Stimulated activated CD4-positive, alpha-beta T cell treated with anti-CD3 and anti-CD28 coated beads, Interleukin-15, amount 100 ng/mL, for 1 hour (primary cell): Measurements from ENCODE around the gene ENPP7.

Experiments used
- DNase-seq, 2 donors: peaks; one replicate each; pipeline ENCODE4 v3.0.0-alpha.2; 2020; ENCODE audit warnings: low read depth in 1 of 2, low spot score in 1 of 2

Gene ENPP7

DNA sequence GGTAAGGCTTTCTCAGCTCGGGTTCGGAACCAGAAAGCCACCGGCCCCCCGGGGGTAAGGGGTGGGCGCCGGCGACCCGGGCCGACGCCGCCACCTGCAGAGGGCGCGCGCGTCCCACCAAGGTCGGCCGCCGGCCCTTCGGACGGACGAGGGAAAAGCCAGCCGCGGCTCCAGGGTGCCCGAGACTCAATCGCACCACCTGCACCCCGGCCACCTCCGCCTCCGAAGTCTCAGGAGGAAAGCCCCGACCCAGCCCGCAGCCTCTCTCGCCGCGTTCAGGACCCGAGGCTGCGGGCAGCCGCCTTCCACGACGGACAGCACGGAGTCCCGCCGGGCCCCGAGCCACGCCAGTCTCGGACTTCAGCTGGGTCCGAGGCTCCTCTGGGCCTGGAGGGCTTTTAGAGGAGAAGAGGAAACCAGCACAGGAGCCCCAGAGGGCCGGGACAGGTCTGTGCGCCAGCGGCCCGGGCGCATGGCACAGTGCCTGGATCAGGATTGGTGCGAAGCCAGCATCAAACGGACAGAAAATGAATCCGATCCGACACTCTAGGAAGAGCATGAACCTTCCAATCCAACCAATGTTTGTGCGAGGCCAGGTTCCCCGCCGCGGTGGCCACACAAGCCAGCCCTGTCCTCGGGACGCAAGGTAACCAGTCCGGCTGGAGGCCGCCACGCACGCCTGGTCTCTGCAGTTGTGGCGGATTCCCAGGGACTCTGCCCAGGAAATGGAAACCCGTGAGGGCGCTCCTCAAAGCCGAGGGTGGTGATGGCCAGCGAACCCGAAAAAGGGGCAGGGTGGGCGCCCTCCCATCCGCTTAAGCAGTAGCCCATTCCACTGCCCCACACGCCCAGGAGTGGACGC, 59.4 kb downstream of the ENPP7 start:
- no peak for DNase-seq

DNA sequence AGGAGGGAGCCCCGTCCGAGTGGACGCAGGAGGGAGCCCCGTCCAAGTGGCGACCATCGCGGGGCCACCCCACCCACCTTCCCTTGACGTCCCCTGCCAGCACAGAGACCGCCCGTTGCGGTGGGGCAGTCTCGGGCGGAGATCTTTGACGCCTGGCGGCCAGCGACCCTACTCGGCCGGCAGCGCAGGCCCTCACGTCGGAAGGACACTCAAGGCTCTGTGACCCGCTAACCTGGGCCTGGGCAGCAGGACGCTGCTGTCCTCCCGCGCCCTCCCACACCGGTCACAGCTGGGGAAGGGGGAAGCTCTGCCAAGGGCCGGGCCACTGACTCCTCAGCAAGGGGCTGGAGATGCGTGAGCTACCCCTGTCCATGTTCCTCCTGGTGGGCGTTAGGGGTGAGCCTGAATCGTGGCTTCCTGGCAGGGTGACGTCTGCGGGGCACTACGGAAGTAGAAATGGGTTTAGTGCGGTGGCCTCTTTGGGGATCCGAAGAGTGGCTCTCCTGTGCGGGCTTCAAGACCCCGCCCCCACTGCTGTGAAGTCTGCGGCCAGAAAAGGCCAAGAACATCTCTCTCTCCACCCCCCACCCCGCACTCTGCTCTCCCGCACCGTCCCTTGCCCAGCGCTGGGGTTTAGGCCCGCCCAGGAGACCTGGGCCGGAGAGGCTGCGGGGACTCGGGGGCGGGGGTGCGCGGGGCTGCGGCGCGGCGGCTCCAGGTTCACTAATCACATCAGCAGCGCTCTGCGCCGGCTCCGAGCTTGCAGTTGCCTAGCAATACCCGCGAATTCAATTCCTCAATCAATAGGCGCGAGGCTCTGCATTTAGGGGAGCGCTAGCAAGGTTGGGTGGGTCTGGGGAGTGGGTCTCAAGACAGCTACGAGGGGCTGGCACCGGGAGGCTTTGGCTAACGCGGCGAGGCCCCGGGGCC, 60.3 kb downstream of the ENPP7 start:
- DNase-seq, result no peak

DNA sequence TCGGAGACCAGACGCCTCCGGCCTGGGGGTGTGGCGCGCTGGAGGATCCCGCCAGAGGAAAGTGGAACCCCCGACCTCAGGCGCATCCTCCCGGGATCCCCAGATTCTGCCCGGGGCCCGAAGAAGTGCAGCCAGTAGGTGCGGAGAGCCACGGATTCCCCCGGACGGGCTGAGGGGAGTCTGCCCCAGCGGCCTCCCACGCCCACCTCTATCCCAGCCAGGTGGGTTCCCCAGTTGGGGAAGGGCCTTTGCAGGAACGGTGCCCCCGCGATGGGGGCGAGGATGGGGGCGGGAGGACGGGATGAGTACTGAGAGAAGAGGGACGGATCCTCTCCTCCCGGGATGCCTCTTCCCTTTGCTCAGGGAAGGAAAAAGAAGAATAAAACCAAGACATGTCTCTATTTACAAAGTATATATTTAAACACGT, 61.0 kb downstream of the ENPP7 start:
- no peak for DNase-seq
